Fibroblast of lung (primary cell): Measurements from ENCODE around the gene TBC1D5. TPM values are rescaled to one million over a fixed set of nuclear protein-coding genes. Genes with fewer than 3 reads are reported as not detected.

Experiments
- DNase-seq, 2 donors: peaks; one replicate each; pipeline versions ENCODE4 v3.0.0 to v3.0.0-alpha.2; 2010; ENCODE audit warnings: low read depth in 2 of 2
- H2AFZ ChIP-seq: 2 replicates; pipeline ENCODE4 v1.5.1; 2012; ENCODE audit warnings: low read length, control low read depth, inconsistent platforms
- H3K27ac ChIP-seq: 2 replicates; pipeline ENCODE4 v1.5.1; 2011; ENCODE audit warnings: low read length, control low read depth; ENCODE audit not compliant: insufficient read depth
- H3K27me3 ChIP-seq: 2 replicates; pipeline ENCODE4 v1.5.1; 2011; ENCODE audit warnings: mild to moderate bottlenecking, low read length; ENCODE audit not compliant: control insufficient read depth, insufficient read depth
- H3K36me3 ChIP-seq: 2 replicates; pipeline ENCODE4 v1.5.1; 2011; ENCODE audit warnings: low read length; ENCODE audit not compliant: control insufficient read depth, insufficient read depth
- H3K4me1 ChIP-seq: 2 replicates; pipeline ENCODE4 v1.5.1; 2011; ENCODE audit warnings: low read length; ENCODE audit not compliant: control insufficient read depth, insufficient read depth; ENCODE audit errors: extremely low read depth
- H3K4me2 ChIP-seq: 2 replicates; pipeline ENCODE4 v1.5.1; 2011; ENCODE audit warnings: low read length, control low read depth; ENCODE audit not compliant: insufficient read depth; ENCODE audit errors: extremely low read depth
- H3K4me3 ChIP-seq, 4 experiments: fragments of 200-600 bp in 1 of 4; sonication (generic) in 1 of 4; replicated peaks in 1 of 4; 2 replicates each; pipeline ENCODE4 v1.5.1; 2011 to 2016; ENCODE audit warnings: low read length in 4 of 4, low read depth in 3 of 4, mild to moderate bottlenecking in 3 of 4, control low read depth in 2 of 4, inconsistent platforms in 1 of 4, mixed read lengths in 1 of 4; ENCODE audit not compliant: insufficient read depth in 1 of 4; ENCODE audit errors: control extremely low read depth in 1 of 4
- H3K79me2 ChIP-seq: 2 replicates; pipeline ENCODE4 v1.5.1; 2012; ENCODE audit warnings: mild to moderate bottlenecking, low read length, inconsistent platforms; ENCODE audit not compliant: control insufficient read depth, insufficient read depth
- H3K9ac ChIP-seq: 2 replicates; pipeline ENCODE4 v1.5.1; 2011; ENCODE audit warnings: mild to moderate bottlenecking, low read length, control low read depth; ENCODE audit not compliant: insufficient read depth
- H3K9me3 ChIP-seq: 2 replicates; pipeline ENCODE4 v1.5.1; 2012; ENCODE audit warnings: low read depth, low read length; ENCODE audit not compliant: control insufficient read depth, insufficient read depth
- H4K20me1 ChIP-seq: 2 replicates; pipeline ENCODE4 v1.5.1; 2011; ENCODE audit warnings: low read length; ENCODE audit not compliant: control insufficient read depth, insufficient read depth; ENCODE audit errors: extremely low read depth
- EZH2 ChIP-seq: IDR thresholded peaks from 2 replicates; pipeline ENCODE4 v1.5.1; 2012; ENCODE audit warnings: low read length, control low read depth, mild to moderate bottlenecking; ENCODE audit errors: missing control alignments
- polyA plus RNA-seq, 2 donors: library from polyadenylated mRNA; depleted of rRNA in 1 of 2; stranded (reverse) in 1 of 2; unstranded in 1 of 2; fragments of >200 nt; gene quantifications; 2 replicates each; pipeline ENCODE4 v1.2.1, GENCODE V29; 2011 to 2012; ENCODE audit warnings: missing spikeins in 1 of 2
- total RNA-seq: library from RNA; depleted of rRNA; stranded (reverse); fragments of >200 nt; gene quantifications from 2 replicates; pipeline ENCODE4 v1.2.1, GENCODE V29; 2014
- TF ChIP-seq, protein P1 (sequence below), 2 donors: IDR thresholded peaks in 1 of 2; conservative IDR thresholded peaks in 1 of 2; 1 replicate in 1 of 2; 2 replicates in 1 of 2; pipeline ENCODE4 v1.5.1; 2011 to 2012; ENCODE audit warnings: low read length in 2 of 2, control low read depth in 1 of 2, inconsistent platforms in 1 of 2, low read depth in 1 of 2, mild to moderate bottlenecking in 1 of 2

Gene TBC1D5
- total and polyA plus RNA-seq, 2 donors (not counting 1 experiment from before 2014, with no cell fraction given) = 43.6 to 129 TPM

DNA sequence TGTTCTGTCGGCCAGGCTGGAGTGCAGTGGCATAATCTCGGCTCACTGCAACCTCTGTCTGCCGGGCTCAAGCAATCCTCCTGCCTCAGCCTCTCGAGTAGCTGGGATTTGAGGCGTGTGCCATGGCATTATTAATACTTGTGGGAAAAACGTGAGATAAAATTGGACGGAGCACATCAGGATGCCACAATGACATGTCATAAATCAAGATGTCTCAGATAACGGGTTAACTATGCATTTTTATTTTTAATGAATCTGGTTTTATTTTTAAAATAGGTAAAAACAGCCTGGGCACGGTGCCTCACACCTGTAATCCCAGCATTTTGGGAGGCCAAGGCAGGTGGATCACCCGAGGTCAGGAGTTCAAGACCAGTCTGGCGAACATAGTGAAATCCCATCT lies 212.8 kb downstream of the TBC1D5 start:
- Histone ChIP-seq H3K4me2 (no peak overlapping the region), H3K4me1 (no peaks in the 10 kb centered on the region), H2AFZ (no peak overlapping the region), H3K79me2 (no peaks in the 10 kb centered on the region), H3K9ac (no peak overlapping the region), H3K27me3 (no peaks in the 10 kb centered on the region), H3K36me3 (no peaks in the 10 kb centered on the region), H3K9me3 (no peaks in the 10 kb centered on the region), H4K20me1 (no peaks in the 10 kb centered on the region), H3K4me3 (no peak overlapping the region), H3K27ac (no peak overlapping the region)
- TF ChIP-seq, protein P1, sequence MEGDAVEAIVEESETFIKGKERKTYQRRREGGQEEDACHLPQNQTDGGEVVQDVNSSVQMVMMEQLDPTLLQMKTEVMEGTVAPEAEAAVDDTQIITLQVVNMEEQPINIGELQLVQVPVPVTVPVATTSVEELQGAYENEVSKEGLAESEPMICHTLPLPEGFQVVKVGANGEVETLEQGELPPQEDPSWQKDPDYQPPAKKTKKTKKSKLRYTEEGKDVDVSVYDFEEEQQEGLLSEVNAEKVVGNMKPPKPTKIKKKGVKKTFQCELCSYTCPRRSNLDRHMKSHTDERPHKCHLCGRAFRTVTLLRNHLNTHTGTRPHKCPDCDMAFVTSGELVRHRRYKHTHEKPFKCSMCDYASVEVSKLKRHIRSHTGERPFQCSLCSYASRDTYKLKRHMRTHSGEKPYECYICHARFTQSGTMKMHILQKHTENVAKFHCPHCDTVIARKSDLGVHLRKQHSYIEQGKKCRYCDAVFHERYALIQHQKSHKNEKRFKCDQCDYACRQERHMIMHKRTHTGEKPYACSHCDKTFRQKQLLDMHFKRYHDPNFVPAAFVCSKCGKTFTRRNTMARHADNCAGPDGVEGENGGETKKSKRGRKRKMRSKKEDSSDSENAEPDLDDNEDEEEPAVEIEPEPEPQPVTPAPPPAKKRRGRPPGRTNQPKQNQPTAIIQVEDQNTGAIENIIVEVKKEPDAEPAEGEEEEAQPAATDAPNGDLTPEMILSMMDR (conservative IDR thresholded peaks at IDR 0.05 in 1 of 2, IDR thresholded peaks at IDR 0.05 in 1 of 2; ENCODE audit: low read depth in 1 of 2, low read length in 2 of 2) = no peak
- TF ChIP-seq EZH2 = no peak
- no peak for DNase-seq

DNA sequence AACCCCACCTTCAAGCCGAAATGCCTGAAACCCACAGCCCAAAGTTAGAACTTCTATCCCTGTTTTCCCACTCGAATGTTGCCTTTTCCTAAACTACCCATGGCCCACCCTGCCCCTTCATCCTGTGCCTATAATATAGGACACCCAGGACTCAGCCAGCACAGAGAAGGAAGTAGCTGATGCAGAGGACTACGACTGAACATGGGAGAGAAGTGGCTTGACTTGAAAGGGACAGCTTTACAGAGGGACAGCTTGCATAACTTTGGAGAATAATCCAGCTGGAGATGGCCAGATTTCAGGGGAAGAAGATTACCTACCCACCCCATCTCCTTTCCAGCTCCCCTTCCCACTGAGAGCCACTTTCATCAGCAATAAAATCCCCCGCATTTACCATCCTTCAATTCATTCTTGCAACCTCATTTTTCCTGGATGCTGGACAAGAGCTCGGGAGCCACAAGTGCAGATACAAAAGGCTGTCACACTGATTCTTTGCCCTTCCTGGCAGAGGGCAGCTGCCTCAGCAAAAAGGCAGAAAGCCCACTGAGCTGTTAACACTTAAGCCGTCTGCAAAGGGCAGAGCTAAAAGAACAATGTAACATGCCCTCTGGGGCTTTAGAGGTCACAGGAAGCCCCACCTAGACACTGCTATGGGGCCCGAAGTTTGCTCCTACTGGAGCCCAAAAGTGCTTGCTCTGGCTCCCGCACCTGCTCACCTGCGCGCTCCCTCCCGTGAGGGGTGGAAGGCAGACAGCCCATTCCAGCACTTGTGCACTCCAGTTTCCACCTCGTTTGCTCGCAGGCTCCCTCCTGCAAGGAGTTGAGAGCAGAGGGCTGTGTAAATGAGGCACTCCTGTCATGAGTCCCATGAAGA lies 224.0 kb downstream of the TBC1D5 start:
- no peak for DNase-seq
- H3K27ac ChIP-seq = no peak overlapping the region
- no peak for TF ChIP-seq EZH2
- TF ChIP-seq, protein P1 (conservative IDR thresholded peaks at IDR 0.05 in 1 of 2, IDR thresholded peaks at IDR 0.05 in 1 of 2; ENCODE audit: low read depth in 1 of 2, low read length in 2 of 2) = no peak
- H3K36me3 ChIP-seq = no peaks in the 10 kb centered on the region
- H4K20me1 ChIP-seq = no peaks in the 10 kb centered on the region
- no peak overlapping the region for H3K4me2 ChIP-seq
- no peak overlapping the region for H3K4me3 ChIP-seq
- H3K79me2 ChIP-seq = no peaks in the 10 kb centered on the region
- no peak overlapping the region for H3K9ac ChIP-seq
- no peak overlapping the region for H2AFZ ChIP-seq
- no peaks in the 10 kb centered on the region for H3K4me1 ChIP-seq
- no peaks in the 10 kb centered on the region for H3K9me3 ChIP-seq
- no peaks in the 10 kb centered on the region for H3K27me3 ChIP-seq

DNA sequence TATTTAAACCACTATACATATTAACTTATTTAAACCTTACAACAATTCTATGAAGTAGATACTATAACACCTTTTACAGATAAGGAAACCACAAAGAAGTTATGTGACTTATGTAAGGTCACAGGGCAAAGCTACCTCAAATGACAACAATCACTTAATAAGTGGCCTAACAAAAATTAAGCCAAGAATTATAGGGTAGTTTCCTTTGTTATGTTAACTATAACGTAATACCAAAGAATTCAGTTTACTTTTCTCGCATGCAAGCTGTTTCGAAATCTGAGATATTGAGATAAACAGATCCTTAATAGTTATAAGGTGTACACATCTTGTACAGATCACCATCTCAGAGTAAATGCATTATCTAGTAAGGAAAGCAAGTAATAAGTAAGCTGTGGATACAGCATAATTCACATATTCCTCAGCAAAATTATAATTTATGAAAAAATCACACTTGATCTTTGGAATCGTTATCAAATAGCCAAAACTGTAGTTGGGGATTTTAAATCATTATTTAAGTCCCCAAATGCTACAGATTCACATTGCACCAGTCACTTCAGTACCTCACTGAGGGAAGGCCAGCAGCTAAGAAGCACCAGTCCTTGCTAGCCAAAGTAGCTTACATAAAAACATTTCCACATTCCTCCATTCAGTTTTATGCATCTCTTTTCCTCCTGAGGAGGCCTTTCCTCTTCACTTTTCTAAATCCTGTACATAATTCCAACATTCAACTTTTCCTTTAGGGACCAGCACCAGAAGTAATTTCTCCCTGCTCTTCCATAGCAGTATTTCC lies 226.8 kb downstream of the TBC1D5 start:
- Histone ChIP-seq H3K27me3 (no peaks in the 10 kb centered on the region), H4K20me1 (no peaks in the 10 kb centered on the region), H3K4me3 (no peak overlapping the region), H3K79me2 (no peaks in the 10 kb centered on the region), H2AFZ (no peak overlapping the region), H3K9me3 (no peaks in the 10 kb centered on the region), H3K9ac (no peak overlapping the region), H3K4me2 (no peak overlapping the region), H3K36me3 (no peaks in the 10 kb centered on the region), H3K27ac (no peak overlapping the region), H3K4me1 (no peaks in the 10 kb centered on the region)
- DNase-seq = peak; percentile 4 to 9
- TF ChIP-seq, protein P1 (conservative IDR thresholded peaks at IDR 0.05 in 1 of 2, IDR thresholded peaks at IDR 0.05 in 1 of 2; ENCODE audit: low read depth in 1 of 2, low read length in 2 of 2) = no peak
- no peak for TF ChIP-seq EZH2
